ENCODE data around the gene ISYNA1.

ISYNA1 gene

GRCh38 chr19:18437491-18438330 is at the start of gene ISYNA1:
TSS of gene ISYNA1 (minus strand) at chr19:18438133. CDS start at chr19:18437979, 154 bp downstream.
- DNase-seq (ENCODE audit: low read depth) = peak; percentile 55

- DNase-seq (ENCODE audit: low read depth) = no peak
Observed at GRCh38 chr19:18486746-18487145, 48.8 kb upstream of the ISYNA1 start.

- DNase-seq (ENCODE audit: low read depth) = no peak
Observed at GRCh38 chr19:18484992-18485391, 47.1 kb upstream of the ISYNA1 start.

GRCh38 chr19:18483119-18483890 is 45.4 kb upstream of the ISYNA1 start:
- DNase-seq (ENCODE audit: low read depth) = no peak

GRCh38 chr19:18481505-18482222 is 43.7 kb upstream of the ISYNA1 start:
- peak; percentile 54 for DNase-seq (ENCODE audit: low read depth)

GRCh38 chr19:18480006-18480691 is 42.2 kb upstream of the ISYNA1 start:
- DNase-seq (ENCODE audit: low read depth) = peak; percentile 70

GRCh38 chr19:18478545-18479311 is 40.8 kb upstream of the ISYNA1 start:
- DNase-seq (ENCODE audit: low read depth) = peak; percentile 96

GRCh38 chr19:18477974-18478373 is 40.0 kb upstream of the ISYNA1 start:
- no peak for DNase-seq (ENCODE audit: low read depth)

GRCh38 chr19:18477042-18477779 is 39.3 kb upstream of the ISYNA1 start:
- no peak for DNase-seq (ENCODE audit: low read depth)

GRCh38 chr19:18476507-18477041 is 38.6 kb upstream of the ISYNA1 start:
- DNase-seq (ENCODE audit: low read depth) = no peak

GRCh38 chr19:18475762-18476331 is 37.9 kb upstream of the ISYNA1 start:
- DNase-seq (ENCODE audit: low read depth) = no peak

- no peak for DNase-seq (ENCODE audit: low read depth)
Observed at GRCh38 chr19:18475004-18475453, 37.1 kb upstream of the ISYNA1 start.

GRCh38 chr19:18474366-18474887 is 36.5 kb upstream of the ISYNA1 start:
- DNase-seq (ENCODE audit: low read depth) = no peak

GRCh38 chr19:18473706-18474087 is 35.8 kb upstream of the ISYNA1 start:
- DNase-seq (ENCODE audit: low read depth) = no peak

GRCh38 chr19:18473003-18473705 is 35.2 kb upstream of the ISYNA1 start:
- no peak for DNase-seq (ENCODE audit: low read depth)

- no peak for DNase-seq (ENCODE audit: low read depth)
Observed at GRCh38 chr19:18470787-18471186, 32.9 kb upstream of the ISYNA1 start.

GRCh38 chr19:18469069-18469846 is 31.3 kb upstream of the ISYNA1 start:
- peak; percentile 72 for DNase-seq (ENCODE audit: low read depth)

GRCh38 chr19:18468517-18468916 is 30.6 kb upstream of the ISYNA1 start:
- DNase-seq (ENCODE audit: low read depth) = peak; percentile 36
